Panc1 (cell line): ENCODE results near the gene MYLIP.

Experiments used
- POLR2AphosphoS5 ChIP-seq: IDR thresholded peaks from 2 replicates; pipeline ENCODE4 v1.6.1; 2012; ENCODE audit warnings: mild to moderate bottlenecking, low read depth, low read length, moderate library complexity
- SIN3A ChIP-seq: IDR thresholded peaks from 2 replicates; pipeline ENCODE4 v1.6.1; 2012; ENCODE audit warnings: low read depth, mild to moderate bottlenecking, low read length, moderate library complexity, borderline replicate concordance; ENCODE audit not compliant: insufficient read depth
- TCF7L2 ChIP-seq: IDR thresholded peaks from 2 replicates; pipeline ENCODE4 v1.6.1; 2011; ENCODE audit warnings: mild to moderate bottlenecking, low read depth, low read length, inconsistent platforms
- TF ChIP-seq, protein P1 (sequence below), 2 experiments: IDR thresholded peaks; 2 replicates each; pipeline ENCODE4 v1.6.1; 2011 to 2012; ENCODE audit warnings: low read depth in 2 of 2, control low read depth in 1 of 2, low read length in 1 of 2, mild to moderate bottlenecking in 1 of 2, moderate library complexity in 1 of 2; ENCODE audit not compliant: insufficient read depth in 1 of 2
- TF ChIP-seq, protein P2 (sequence below): fragments of 450-650 bp; IDR thresholded peaks from 2 replicates; pipeline ENCODE4 v1.5.1; 2017; ENCODE audit warnings: mild to moderate bottlenecking

DNA sequence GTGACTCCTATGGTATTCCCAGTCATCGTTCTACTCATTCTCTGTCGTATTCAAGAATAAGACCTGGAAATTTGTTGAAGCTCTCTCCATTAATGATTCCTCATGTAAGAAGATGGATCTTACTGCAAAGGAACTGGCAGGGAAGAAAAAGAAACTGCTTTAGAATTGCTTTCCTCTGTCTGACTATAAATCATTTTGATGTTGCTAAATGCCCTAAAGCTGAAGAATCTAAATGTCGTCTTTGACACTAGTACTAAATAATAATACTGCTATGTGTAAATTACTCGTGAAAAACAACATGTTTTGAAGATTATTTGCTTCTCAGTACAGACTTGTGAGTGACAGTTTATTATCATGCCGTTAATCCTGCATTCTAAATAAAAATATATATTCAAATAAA lies 20.5 kb upstream of the MYLIP start:
- TF ChIP-seq, protein P1, sequence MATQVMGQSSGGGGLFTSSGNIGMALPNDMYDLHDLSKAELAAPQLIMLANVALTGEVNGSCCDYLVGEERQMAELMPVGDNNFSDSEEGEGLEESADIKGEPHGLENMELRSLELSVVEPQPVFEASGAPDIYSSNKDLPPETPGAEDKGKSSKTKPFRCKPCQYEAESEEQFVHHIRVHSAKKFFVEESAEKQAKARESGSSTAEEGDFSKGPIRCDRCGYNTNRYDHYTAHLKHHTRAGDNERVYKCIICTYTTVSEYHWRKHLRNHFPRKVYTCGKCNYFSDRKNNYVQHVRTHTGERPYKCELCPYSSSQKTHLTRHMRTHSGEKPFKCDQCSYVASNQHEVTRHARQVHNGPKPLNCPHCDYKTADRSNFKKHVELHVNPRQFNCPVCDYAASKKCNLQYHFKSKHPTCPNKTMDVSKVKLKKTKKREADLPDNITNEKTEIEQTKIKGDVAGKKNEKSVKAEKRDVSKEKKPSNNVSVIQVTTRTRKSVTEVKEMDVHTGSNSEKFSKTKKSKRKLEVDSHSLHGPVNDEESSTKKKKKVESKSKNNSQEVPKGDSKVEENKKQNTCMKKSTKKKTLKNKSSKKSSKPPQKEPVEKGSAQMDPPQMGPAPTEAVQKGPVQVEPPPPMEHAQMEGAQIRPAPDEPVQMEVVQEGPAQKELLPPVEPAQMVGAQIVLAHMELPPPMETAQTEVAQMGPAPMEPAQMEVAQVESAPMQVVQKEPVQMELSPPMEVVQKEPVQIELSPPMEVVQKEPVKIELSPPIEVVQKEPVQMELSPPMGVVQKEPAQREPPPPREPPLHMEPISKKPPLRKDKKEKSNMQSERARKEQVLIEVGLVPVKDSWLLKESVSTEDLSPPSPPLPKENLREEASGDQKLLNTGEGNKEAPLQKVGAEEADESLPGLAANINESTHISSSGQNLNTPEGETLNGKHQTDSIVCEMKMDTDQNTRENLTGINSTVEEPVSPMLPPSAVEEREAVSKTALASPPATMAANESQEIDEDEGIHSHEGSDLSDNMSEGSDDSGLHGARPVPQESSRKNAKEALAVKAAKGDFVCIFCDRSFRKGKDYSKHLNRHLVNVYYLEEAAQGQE (IDR thresholded peaks at IDR 0.05; ENCODE audit: insufficient read depth in 1 of 2, low read depth in 2 of 2, low read length in 1 of 2) = no peak
- TF ChIP-seq, protein P2, sequence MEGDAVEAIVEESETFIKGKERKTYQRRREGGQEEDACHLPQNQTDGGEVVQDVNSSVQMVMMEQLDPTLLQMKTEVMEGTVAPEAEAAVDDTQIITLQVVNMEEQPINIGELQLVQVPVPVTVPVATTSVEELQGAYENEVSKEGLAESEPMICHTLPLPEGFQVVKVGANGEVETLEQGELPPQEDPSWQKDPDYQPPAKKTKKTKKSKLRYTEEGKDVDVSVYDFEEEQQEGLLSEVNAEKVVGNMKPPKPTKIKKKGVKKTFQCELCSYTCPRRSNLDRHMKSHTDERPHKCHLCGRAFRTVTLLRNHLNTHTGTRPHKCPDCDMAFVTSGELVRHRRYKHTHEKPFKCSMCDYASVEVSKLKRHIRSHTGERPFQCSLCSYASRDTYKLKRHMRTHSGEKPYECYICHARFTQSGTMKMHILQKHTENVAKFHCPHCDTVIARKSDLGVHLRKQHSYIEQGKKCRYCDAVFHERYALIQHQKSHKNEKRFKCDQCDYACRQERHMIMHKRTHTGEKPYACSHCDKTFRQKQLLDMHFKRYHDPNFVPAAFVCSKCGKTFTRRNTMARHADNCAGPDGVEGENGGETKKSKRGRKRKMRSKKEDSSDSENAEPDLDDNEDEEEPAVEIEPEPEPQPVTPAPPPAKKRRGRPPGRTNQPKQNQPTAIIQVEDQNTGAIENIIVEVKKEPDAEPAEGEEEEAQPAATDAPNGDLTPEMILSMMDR = no peak
- TF ChIP-seq SIN3A (no peak), POLR2AphosphoS5 (no peak), TCF7L2 (no peak)
